Brain microvascular endothelial cell (primary cell): Measurements from ENCODE around the gene METTL21A.
"Not testable (repeated sequence)": the region's sequence is repeated elsewhere in the genome, so short reads cannot be mapped to it uniquely, and the experiment has no call there.

Experiments
- DNase-seq: peaks from one replicate; pipeline ENCODE4 v3.0.0-alpha.2; 2020
- H3K27ac ChIP-seq: fragments of 250-450 bp; sonication (Bioruptor Pico); 2 replicates; pipeline ENCODE4 v1.5.1; 2020; ENCODE audit warnings: mild to moderate bottlenecking, moderate library complexity
- H3K27me3 ChIP-seq: fragments of 250-450 bp; sonication (Bioruptor Pico); replicated peaks from 2 replicates; pipeline ENCODE4 v1.5.1; 2020; ENCODE audit warnings: mild to moderate bottlenecking
- H3K36me3 ChIP-seq: fragments of 250-450 bp; sonication (Bioruptor Pico); replicated peaks from 2 replicates; pipeline ENCODE4 v1.5.1; 2020; ENCODE audit warnings: mild to moderate bottlenecking
- H3K4me3 ChIP-seq: 2 replicates; pipeline ENCODE4 v1.5.1; 2011; ENCODE audit warnings: low read depth, mild to moderate bottlenecking, control low read depth, low read length, moderate library complexity
- in situ Hi-C: cut with HindIII; loops from 2 replicates; pipeline ENCODE4 v1.10.0; 2017; ENCODE audit warnings: low sequenced_read_pairs, low pct_ligation_motif_present
- TF ChIP-seq, protein P1 (sequence below): IDR thresholded peaks from 2 replicates; pipeline ENCODE4 v1.5.1; 2011; ENCODE audit warnings: low read depth, mild to moderate bottlenecking, moderate library complexity, low read length, control low read depth, inconsistent platforms; ENCODE audit errors: missing control alignments

The METTL21A gene

GRCh38 chr2:207663870-207664545, 38.8 kb upstream of the METTL21A start:
- no peak for DNase-seq
- Histone ChIP-seq H3K27me3 (no peaks in the 10 kb centered on the region), H3K4me3 (no peak overlapping the region), H3K36me3 (no peaks in the 10 kb centered on the region), H3K27ac (no peak overlapping the region)
- TF ChIP-seq, protein P1, sequence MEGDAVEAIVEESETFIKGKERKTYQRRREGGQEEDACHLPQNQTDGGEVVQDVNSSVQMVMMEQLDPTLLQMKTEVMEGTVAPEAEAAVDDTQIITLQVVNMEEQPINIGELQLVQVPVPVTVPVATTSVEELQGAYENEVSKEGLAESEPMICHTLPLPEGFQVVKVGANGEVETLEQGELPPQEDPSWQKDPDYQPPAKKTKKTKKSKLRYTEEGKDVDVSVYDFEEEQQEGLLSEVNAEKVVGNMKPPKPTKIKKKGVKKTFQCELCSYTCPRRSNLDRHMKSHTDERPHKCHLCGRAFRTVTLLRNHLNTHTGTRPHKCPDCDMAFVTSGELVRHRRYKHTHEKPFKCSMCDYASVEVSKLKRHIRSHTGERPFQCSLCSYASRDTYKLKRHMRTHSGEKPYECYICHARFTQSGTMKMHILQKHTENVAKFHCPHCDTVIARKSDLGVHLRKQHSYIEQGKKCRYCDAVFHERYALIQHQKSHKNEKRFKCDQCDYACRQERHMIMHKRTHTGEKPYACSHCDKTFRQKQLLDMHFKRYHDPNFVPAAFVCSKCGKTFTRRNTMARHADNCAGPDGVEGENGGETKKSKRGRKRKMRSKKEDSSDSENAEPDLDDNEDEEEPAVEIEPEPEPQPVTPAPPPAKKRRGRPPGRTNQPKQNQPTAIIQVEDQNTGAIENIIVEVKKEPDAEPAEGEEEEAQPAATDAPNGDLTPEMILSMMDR = no peak
- in situ Hi-C loops = no loop called here

- Histone ChIP-seq H3K27ac (no peak overlapping the region), H3K27me3 (no peaks in the 10 kb centered on the region), H3K36me3 (no peaks in the 10 kb centered on the region), H3K4me3 (no peak overlapping the region)
- in situ Hi-C loops = no loop called here
- TF ChIP-seq, protein P1 = no peak
- no peak for DNase-seq
Observed at GRCh38 chr2:207662203-207662602, 37.0 kb upstream of the METTL21A start.

GRCh38 chr2:207660994-207661393, 35.8 kb upstream of the METTL21A start:
- Histone ChIP-seq H3K4me3 (no peak overlapping the region), H3K27ac (no peak overlapping the region), H3K36me3 (no peaks in the 10 kb centered on the region), H3K27me3 (no peaks in the 10 kb centered on the region)
- in situ Hi-C loops = no loop called here
- DNase-seq = no peak
- TF ChIP-seq, protein P1 = no peak

GRCh38 chr2:207658156-207658555, 33.0 kb upstream of the METTL21A start:
- no peak for DNase-seq
- Histone ChIP-seq H3K27me3 (no peaks in the 10 kb centered on the region), H3K36me3 (no peaks in the 10 kb centered on the region), H3K4me3 (no peak overlapping the region), H3K27ac (no peak overlapping the region)
- TF ChIP-seq, protein P1 = no peak
- in situ Hi-C loops = no loop called here

- Histone ChIP-seq H3K27me3 (no peaks in the 10 kb centered on the region), H3K27ac (no peak overlapping the region), H3K4me3 (no peak overlapping the region), H3K36me3 (no peaks in the 10 kb centered on the region)
- TF ChIP-seq, protein P1 = no peak
- in situ Hi-C loops = no loop called here
- DNase-seq = no peak
Observed at GRCh38 chr2:207655000-207655399, 29.8 kb upstream of the METTL21A start.

DNA sequence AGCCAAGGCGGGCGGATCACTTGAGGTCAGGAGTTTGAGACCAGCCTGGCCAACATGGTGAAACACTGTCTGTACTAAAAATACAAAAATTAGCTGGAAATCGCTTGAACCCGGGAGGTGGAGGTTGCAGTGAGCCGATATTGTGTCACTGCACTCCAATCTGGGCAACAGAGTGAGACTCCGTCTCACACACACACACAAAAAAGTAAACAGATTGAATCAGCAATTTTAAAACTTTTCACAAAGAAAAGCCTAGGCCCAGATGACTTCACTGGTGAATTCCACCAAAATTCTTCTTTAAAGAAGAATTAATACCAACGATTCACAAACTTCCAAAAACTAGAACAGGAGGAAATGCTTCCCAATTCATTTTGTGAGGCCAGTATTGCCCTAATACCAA, 21.4 kb upstream of the METTL21A start:
- H3K36me3 ChIP-seq, DNase-seq, H3K27ac ChIP-seq, in situ Hi-C loops, H3K27me3 ChIP-seq, H3K4me3 ChIP-seq: not testable (repeated sequence)
